UCSD-AML1 (cell line): Measurements from ENCODE around the gene NR3C2.
"Not testable (repeated sequence)": the region's sequence is repeated elsewhere in the genome, so short reads cannot be mapped to it uniquely, and the experiment has no call there.

Experiments
- DNase-seq: peaks from one replicate; lab custom pipeline; 2025; ENCODE audit not compliant: unreplicated experiment; lab: John Stamatoyannopoulos, UW

Gene NR3C2

GRCh38 chr4:148226341-148226740 lies 215.9 kb downstream of the NR3C2 start:
- no peak for DNase-seq

- DNase-seq = no peak
Measured at GRCh38 chr4:148225639-148226038, 216.6 kb downstream of the NR3C2 start.

DNA sequence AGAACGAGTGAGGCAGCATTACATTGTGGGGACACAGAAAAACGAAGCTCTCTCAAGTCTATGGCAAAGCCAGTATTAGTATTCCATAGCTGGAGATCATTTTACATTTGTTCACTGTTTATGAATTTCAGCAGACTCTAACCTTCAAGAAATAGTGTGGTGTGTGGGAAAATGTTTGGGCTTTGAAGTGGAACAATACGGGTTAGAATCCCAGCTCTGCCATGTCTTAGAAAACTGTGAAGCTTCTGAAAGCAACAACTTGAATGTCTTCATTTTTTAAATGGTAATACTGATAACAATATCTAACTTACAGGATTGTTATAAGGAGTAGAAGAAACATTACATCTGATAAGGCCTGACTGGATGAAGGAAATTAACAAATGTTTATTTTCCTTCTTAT lies 217.7 kb downstream of the NR3C2 start:
- no peak for DNase-seq

DNA sequence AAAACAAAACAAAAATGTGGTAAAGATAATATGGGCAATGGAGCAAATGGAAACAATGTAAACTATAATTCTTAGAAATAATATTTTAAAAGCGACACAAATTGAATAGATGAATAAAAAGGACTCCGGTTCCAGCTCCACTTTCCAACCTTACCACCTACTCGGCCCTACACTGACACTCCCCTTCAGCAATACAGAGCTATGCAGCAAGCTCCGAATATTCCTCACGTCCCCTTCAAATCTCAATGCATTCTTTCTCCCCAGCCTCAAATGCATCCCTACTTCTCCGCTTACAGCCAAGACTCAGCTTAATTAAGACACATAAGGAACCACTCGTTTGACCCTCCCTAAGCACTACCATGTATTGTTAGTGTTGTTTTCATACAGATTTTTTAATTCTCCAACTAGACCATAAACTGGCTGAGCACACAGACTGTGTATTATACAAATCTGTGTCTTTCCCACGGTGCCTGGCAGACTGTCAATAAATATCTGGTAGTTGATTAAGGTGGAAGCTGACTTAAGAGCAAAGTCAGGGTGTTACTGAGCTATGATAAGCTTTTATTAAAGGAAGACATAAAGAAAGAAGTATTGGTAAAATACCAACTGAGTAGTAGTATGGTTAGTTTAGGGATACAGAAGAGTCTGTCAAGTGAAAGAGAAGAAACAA lies 219.1 kb downstream of the NR3C2 start:
- DNase-seq = no peak

GRCh38 chr4:148216866-148217814 lies 225.1 kb downstream of the NR3C2 start:
- no peak for DNase-seq

DNA sequence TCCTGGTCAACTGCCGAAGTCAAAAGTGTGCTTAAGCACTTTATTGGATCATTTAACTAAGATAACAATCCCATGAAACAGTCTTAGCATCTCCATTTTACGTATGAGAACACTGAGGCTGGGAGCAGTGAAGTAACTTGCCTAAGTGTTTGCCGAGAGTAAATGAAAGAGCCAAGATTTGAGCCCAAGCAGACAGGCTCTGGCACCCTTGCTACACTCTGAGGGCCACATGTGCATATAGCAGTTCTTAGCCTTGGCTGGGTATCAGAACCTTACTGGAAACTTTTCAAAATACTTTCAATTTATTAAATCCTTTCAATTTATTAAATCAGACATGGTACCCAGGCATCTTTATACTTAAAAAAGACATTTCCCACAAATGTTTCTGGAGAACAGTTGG lies 225.9 kb downstream of the NR3C2 start:
- DNase-seq = no peak

DNA sequence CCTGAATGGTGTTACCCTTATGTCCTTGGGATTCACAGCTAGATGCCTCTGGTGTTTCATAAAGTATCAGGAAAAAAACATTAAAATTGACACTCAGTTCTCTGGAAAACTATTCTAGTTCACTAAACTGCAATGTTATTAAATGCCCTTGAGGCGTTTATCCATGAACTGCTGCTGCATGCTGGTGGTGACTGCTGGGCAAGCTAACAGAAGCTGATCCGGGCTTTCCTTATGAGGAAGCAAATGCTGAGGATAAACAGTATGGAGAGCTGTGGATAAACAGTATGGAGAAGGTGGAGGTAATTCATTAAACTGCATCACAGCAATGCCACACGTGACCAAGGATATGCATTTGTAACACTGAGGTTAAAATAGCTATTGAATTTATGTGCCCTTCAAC lies 227.0 kb downstream of the NR3C2 start:
- no peak for DNase-seq

- DNase-seq = no peak
Measured at GRCh38 chr4:148214529-148215166, 227.6 kb downstream of the NR3C2 start.

DNA sequence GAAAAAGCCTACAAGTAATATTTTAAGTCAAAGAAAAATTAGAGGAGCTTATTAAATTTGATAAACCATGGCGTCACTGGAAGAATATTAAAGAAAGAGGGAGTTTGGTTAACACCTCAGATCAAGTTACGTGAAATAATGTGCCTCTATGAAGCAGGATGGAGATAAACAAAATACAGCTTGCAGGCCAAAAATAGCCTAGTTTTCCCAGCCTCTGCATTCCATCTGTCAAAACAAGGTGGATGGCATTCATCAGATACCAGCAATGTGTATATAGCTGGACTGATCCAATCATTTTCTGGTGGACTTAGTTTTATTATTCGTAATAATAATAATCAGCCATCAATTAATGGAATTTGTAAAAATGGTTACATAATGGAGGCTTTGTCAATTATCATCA lies 230.7 kb downstream of the NR3C2 start:
- DNase-seq = no peak

GRCh38 chr4:148210661-148211060 lies 231.6 kb downstream of the NR3C2 start:
- DNase-seq = no peak

GRCh38 chr4:148207068-148207467 lies 235.1 kb downstream of the NR3C2 start:
- no peak for DNase-seq

DNA sequence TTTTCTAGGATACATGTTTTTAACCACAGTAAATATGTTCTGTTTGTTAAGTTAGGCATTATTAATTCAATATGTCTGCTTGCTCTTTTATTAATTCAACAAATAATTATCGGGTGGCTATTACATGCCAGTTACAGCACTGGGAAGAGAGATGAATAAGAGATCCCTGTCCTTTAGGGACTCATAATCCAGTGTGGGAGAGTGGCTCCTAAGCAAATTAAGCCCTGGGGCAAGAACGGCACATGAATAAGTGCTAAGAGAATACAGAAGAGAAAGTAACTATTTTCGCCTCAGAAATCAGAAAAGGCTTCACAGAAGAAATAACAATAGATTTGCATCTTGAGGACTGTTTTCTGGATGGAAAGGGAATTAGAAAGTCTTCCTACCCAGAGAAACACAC lies 236.7 kb downstream of the NR3C2 start:
- no peak for DNase-seq

- no peak for DNase-seq
Measured at GRCh38 chr4:148204892-148205291, 237.3 kb downstream of the NR3C2 start.

- DNase-seq = no peak
Measured at GRCh38 chr4:148204171-148204570, 238.0 kb downstream of the NR3C2 start.

DNA sequence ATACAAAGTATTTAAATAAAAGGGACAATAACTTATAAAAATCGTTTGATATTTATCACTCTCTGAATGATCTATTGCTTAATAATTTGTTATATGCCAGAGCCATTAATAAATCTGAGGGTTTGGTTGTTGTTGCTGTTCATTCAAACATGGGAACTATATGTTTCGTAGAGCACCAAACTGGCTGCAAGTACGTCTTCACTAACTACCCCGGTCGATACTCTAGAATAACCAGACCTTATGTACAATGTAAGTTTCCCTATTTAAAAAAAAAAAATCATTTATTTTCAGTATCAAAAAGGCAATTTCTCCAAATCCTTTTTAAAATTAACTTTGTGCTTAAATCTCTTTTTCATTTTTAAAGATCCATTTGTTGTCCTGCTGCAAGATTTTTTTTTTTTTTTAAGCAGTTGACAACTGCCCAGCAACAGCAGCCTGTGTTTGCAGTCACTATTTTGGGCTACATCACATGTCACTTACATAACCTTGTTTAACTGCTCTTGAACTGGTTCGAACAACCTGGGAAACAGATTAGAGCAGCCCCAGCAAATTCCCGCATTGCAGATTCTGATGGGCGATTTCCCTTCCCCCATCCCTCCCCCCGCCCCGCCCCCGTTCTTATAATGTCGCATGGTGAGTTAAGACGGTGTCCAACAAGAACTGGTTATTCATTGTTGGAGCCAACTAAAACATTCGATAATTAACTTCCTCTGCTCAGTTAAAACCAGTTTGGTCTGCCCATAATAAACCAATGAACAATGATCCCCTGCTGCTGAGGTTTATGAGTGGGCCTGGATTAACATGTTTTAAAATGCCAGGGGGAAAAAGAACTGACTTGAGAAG lies 238.9 kb downstream of the NR3C2 start:
- no peak for DNase-seq

DNA sequence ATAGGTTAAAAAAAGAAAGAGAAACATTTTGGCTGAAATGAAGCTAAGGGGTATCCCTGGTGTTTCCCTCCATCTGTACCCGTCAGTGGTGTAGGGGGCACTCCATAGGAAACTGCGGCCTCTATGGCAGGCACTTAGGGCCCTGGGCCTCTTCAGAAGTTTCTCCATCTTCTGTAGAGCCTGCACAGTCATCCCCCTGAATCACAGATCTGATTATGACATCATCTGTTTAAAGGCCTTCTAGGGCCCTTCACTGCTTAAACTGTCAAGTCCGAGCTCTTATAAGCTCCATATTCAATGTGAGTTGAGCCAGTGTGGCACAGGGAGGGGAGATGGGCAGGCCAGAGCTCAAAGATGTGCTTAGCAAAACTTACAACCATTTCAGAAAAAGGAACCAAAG lies 241.3 kb downstream of the NR3C2 start:
- no peak for DNase-seq

DNA sequence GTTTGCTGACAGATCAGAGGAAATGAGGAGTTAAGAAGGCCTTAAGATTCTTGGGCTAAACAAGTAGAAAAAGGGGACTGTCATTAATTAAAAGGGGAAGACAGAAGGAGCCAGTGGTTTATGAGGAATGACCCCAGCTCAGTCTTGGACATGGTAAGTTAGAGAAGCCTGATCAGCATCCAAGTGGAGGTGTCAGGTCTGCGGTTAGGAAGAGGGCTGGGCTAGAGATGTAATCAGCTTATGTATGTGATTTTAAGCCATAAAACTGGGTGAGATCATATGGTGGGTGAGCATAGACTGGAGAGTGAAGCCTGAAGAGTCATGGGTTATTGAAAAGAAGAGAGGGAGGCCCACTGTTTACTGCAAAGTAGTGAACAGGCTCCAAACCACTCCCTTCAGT lies 246.1 kb downstream of the NR3C2 start:
- no peak for DNase-seq

DNA sequence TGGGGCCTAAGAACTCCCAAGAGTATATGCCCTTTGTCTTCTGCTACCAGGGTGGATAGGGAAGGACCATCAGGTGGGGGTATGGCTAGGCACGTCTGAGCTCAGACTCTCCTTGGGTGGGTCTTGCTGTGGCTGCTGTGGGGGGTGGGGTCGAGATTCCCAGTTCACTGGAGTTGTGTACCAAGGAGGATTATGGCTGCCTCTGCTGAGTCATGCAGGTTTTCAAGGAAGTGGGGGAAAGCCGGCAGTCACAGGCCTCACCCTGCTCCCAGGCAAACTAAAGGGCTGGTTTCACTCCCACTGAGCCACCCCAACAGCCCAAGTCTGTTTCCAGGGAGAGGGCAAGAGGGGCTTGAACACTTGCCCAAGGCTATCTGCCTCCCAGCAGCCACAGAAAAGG lies 249.7 kb downstream of the NR3C2 start:
- DNase-seq = no peak

DNA sequence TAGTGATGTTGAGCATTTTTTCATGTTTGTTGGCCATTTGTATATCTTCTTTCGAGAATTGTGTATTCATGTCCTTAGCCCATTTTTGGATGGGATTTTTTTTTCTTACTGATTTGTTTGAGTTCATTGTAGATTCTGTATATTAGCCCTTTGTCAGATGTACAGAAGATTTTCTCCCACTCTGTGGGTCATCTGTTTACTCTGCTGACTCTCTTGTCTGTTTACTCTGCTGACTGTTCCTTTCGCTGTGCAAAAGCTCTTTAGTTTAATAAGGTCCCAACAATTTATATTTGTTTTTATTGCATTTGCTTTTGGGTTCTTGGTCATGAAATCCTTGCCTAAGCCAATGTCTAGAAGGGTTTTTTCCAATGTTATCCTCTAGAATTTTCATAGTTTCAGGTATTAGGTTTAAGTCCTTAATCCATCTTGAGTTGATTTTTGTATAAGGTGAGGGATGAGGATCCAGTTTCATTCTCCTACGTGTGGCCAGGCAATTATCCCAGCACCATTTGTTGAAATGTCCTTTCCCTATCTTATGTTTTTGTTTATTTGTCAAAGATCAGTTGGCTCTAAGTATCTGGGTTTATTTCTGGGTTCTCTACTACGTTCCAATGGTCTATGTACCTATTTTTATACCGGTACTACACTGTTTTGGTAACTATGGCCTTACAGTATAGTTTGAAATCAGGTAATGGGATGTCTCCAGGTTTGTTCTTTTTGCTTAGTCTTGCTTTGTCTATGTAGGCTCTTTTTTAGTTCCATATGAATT lies 254.6 kb downstream of the NR3C2 start:
- DNase-seq = not testable (repeated sequence)

DNA sequence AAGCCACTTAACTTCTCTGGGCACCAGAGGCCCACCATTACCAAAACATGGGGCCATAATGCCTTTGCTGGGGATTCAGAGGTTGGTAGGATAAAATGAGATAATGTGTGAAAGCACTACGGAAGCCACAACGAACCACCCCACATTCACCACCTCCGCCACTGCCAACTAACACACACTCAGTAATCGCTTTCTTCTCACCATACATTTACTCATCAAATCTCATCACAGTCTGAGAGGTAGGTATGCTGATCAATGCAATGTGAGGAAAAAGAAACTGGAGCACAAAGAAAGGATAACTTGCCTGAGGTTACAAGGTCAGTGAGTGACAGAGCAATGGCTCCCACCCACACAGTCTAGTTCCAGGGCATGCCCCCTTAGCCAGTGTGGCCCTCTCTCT lies 257.3 kb downstream of the NR3C2 start:
- no peak for DNase-seq
